ENCODE data around the gene IGF2R.
"Not testable (repeated sequence)": the region's sequence is repeated elsewhere in the genome, so short reads cannot be mapped to it uniquely, and the experiment has no call there.

The IGF2R gene

GRCh38 chr6:160104821-160105517 lies 136.1 kb downstream of the IGF2R start:
- TF ChIP-seq CTCF (IDR thresholded peaks at IDR 0.05; ENCODE audit: insufficient read depth, missing control alignments), result no peak

DNA sequence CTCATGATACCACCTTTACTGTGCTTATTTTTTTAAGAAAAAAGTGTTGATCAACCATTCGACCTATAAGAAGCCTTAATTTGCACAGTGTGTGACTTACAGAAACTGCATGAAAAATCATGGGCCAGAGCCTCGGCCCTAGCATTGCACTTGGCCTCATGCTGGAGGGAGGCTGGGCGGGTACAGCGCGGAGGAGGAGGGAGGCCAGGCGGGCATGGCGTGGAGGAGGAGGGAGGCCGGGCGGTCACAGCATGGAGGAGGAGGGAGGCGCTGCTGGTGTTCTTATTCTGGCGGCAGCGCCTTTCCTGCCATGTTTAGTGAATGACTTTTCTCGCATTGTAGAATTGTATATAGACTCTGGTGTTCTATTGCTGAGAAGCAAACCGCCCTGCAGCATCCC lies 137.1 kb downstream of the IGF2R start:
- TF ChIP-seq CTCF (IDR thresholded peaks at IDR 0.05; ENCODE audit: insufficient read depth, missing control alignments), result no peak
- FAIRE-seq (no peak), DNase-seq (ENCODE audit: insufficient read length, low spot score) (no peak)

More at GRCh38 chr6:160104821-160105517, 136.1 kb downstream of the IGF2R start:
- DNase-seq (ENCODE audit: insufficient read length, low spot score) (no peak), FAIRE-seq (no peak)

DNA sequence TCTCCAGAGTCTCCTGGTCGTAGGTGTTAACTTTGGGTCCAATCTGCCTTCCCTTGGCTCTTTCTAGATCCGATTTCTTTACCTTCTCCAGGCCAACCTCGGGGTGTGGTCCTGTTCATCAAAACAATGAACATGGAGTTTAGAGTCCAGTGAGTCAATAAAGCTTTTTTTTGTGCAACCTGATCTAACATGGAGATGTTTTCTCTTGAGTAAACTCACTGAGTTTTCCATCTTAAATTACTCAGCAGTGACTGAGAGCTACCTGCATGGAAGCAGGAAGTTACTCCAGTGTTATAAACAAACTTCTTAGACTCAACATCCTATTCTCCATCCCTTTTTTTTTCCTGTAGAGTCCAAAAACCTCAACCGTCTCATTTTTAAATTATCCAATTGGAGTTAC lies 137.8 kb downstream of the IGF2R start:
- DNase-seq (ENCODE audit: insufficient read length, low spot score) (no peak), FAIRE-seq (no peak)
- no peak for TF ChIP-seq CTCF (IDR thresholded peaks at IDR 0.05; ENCODE audit: insufficient read depth, missing control alignments)

DNA sequence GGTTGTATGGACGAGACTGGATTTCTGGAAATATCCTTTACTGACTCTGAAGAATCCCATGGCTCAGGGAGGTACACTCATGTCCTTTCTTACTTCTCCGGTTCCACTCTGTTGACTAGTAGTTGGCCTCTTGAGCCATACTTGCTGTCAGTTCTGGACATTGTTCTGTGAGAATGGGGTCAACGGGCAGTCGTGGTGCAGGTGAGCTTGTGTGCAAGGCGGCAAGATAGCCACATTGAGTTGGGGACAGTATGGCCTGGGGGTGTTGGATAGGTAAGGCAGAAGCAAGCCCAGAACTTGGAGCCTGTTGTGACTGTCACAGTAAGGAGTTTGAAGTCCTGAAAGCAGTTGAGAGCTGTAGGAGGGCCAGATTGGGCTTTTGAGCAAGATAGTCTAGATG lies 139.2 kb downstream of the IGF2R start:
- DNase-seq (ENCODE audit: insufficient read length, low spot score) (no peak), FAIRE-seq (no peak)
- TF ChIP-seq CTCF (IDR thresholded peaks at IDR 0.05; ENCODE audit: insufficient read depth, missing control alignments), result no peak

GRCh38 chr6:160110586-160111123 lies 141.8 kb downstream of the IGF2R start:
- DNase-seq (ENCODE audit: insufficient read length, low spot score) (no peak), FAIRE-seq (no peak)
- no peak for TF ChIP-seq CTCF (IDR thresholded peaks at IDR 0.05; ENCODE audit: insufficient read depth, missing control alignments)

DNA sequence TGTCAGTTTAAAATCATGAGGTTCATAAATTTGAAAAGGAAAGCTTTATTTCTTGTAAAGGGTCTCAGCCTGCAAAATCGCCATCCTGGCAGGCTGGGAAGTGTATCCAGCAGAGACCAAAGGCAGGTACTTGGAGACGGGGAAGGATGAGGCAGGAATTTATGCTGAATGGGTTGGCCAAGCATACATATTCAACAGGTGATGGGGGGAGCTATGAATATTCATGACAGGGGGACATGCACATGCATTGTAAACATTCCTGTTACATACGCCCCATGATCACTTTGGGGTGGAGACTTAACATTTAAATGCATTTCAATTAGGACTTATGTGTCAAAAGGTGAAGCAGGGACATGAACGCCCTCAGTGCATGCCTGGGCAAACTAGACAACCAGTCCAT lies 142.9 kb downstream of the IGF2R start:
- FAIRE-seq, result no peak
- DNase-seq (ENCODE audit: insufficient read length, low spot score), result no peak
- TF ChIP-seq CTCF (IDR thresholded peaks at IDR 0.05; ENCODE audit: insufficient read depth, missing control alignments), result no peak

DNA sequence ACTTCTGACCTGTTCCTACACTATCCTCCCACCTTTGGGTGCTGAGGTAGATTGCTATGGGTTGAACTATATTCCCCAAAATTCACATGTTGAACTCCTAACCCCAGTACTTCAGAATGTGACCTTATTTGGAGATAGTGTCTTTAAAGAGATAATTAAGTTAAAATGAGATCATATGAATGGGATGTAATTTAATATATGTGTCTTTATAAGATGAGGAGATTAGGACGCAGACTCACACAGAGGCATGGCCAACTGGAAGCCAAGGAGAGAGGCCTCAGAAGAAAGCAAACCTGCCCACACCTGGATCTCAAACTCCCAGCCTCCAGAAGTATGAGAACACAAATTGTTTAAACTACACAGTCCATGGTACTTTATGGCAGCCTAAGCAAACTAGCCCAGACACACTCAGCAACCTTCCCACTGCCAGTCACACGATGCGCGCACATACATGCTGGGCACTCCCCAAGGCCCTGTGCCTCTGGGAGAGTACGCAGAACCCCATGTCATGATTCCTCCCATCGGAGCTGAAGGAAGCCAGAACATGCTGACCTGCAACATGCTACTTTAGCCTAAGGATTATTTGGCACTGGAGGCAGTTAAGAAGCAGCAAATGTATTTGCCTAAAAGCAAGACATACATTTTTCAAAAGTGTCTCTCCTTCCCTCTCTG lies 143.9 kb downstream of the IGF2R start:
- no peak for FAIRE-seq

DNA sequence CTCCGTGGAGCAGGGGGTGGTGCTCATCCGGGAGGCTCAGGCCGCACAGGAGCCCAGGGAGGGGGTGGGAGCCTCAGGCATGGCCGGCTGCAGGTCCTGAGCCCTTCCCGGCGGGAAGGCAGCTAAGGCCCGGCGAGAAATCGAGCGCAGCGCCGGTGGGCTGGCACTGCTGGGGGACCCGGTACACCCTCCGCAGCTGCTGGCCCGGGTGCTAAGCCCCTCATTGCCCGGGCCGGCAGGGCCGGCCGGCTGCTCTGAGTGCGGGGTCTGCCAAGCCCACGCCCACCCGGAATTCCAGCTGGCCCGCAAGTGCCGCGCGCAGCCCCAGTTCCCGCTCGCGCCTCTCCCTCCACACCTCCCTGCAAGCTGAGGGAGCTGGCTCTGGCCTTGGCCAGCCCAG lies 145.7 kb downstream of the IGF2R start:
- DNase-seq (ENCODE audit: insufficient read length, low spot score); FAIRE-seq: not testable (repeated sequence)

More for the DNA sequence above, 143.9 kb downstream of the IGF2R start:
- no peak for DNase-seq (ENCODE audit: insufficient read length, low spot score)
- no peak for TF ChIP-seq CTCF (IDR thresholded peaks at IDR 0.05; ENCODE audit: insufficient read depth, missing control alignments)
